T-helper 2 cell treated with Interferon-gamma antibody and Interleukin-4, amounts not matched to agents 100 ng/mL and 5 ng/mL, for 36 hours (primary cell): ENCODE results near the gene ANXA8. TPM values are rescaled to one million over a fixed set of nuclear protein-coding genes. Genes with fewer than 3 reads are reported as not detected.

Experiments used
- total RNA-seq: library from RNA; stranded (reverse); gene quantifications from 2 replicates; pipeline ENCODE4 v1.2.3, GENCODE V29; 2022

ANXA8 gene
- total RNA-seq, 1 donor from 2014 or later = 5.8 TPM

Other genes with a start within 250 kb of the ANXA8 start
- not detected in 2 replicates for gene GDF10, start 183.9 kb downstream of the ANXA8 start, total RNA-seq
- gene GDF2, start 161.7 kb downstream of the ANXA8 start, total RNA-seq = not detected in 2 replicates
- not detected in 2 replicates for gene RBP3, start 135.8 kb downstream of the ANXA8 start, total RNA-seq
- gene ZNF488, start 99.8 kb downstream of the ANXA8 start, total RNA-seq = 0.93 and 1.3 TPM in 2 replicates
- gene FAM25G, start 7.6 kb upstream of the ANXA8 start, total RNA-seq = not detected in 2 replicates
- gene AGAP9, start 39.5 kb upstream of the ANXA8 start, total RNA-seq = 16.1 and 18.2 TPM in 2 replicates